Gastrocnemius medialis (tissue), 4 donors: Measurements from ENCODE around the gene UBR3.

ENCODE experiments used
- POLR2A ChIP-seq, 2 donors: fragments of 450-650 bp; IDR thresholded peaks; one replicate each; pipeline ENCODE4 v1.6.1; 2017; ENCODE audit warnings: antibody characterized with exemption in 2 of 2, mild to moderate bottlenecking in 2 of 2, moderate library complexity in 2 of 2
- TF ChIP-seq, protein P1 (sequence below), 5 experiments: fragments of 450-650 bp in 3 of 5; fragments of 200-600 bp in 2 of 5; sonication (generic) in 2 of 5; IDR thresholded peaks in 4 of 5; conservative IDR thresholded peaks in 1 of 5; 1 replicate in 4 of 5; 2 replicates in 1 of 5; pipeline ENCODE4 v1.5.1; 2016 to 2019; ENCODE audit warnings: antibody characterized with exemption in 5 of 5, mild to moderate bottlenecking in 3 of 5, moderate library complexity in 3 of 5

DNA sequence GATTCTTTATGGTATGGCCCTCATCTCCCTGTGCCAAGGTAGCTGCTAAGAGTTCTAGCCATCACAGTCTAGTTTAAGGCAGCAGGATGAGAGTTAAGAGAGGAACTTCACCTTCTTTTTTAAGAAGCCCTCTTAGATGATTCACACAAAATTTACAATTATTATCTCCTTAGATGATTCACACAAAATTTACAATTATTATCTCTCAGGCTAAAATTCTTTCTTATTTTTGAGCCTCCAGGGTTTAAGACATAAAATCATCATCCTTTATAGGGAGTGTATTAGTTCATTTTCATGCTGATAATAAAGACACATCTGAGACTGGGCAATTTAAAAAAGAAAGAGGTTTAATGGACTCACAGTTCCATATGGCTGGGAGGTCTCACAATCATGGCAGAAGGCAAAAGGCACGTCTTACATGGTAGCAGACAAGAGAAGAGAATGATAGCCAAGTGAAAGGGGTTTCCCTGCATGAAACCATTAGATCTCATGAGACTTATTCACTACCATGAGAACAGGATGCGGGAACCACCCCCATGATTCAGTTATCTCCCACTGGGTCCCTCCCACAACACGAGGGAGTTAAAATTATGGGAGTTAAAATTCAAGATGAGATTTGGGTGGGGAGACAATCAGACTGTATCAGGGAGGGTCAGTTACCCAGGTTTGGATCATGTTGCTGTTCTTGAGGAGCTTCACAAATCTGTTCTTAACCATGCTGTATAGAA is 217.7 kb downstream of the UBR3 start:
- TF ChIP-seq, protein P1, sequence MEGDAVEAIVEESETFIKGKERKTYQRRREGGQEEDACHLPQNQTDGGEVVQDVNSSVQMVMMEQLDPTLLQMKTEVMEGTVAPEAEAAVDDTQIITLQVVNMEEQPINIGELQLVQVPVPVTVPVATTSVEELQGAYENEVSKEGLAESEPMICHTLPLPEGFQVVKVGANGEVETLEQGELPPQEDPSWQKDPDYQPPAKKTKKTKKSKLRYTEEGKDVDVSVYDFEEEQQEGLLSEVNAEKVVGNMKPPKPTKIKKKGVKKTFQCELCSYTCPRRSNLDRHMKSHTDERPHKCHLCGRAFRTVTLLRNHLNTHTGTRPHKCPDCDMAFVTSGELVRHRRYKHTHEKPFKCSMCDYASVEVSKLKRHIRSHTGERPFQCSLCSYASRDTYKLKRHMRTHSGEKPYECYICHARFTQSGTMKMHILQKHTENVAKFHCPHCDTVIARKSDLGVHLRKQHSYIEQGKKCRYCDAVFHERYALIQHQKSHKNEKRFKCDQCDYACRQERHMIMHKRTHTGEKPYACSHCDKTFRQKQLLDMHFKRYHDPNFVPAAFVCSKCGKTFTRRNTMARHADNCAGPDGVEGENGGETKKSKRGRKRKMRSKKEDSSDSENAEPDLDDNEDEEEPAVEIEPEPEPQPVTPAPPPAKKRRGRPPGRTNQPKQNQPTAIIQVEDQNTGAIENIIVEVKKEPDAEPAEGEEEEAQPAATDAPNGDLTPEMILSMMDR (IDR thresholded peaks at IDR 0.05 in 4 of 5, conservative IDR thresholded peaks at IDR 0.05 in 1 of 5) = no peak
- TF ChIP-seq POLR2A (IDR thresholded peaks at IDR 0.05) = no peak
